KMS-11 (cell line): ENCODE results near the gene GLI2.

Experiments used
- H2AFZ ChIP-seq: fragments of 200-600 bp; sonication (generic); 2 replicates; pipeline ENCODE4 v1.6.1; 2016; ENCODE audit warnings: antibody characterized with exemption, mixed run types, low read depth
- H3K27ac ChIP-seq: fragments of 200-600 bp; sonication (generic); 2 replicates; pipeline ENCODE4 v1.6.1; 2016; ENCODE audit warnings: mild to moderate bottlenecking, mixed run types
- H3K27me3 ChIP-seq: fragments of 200-600 bp; sonication (generic); 2 replicates; pipeline ENCODE4 v1.6.1; 2017; ENCODE audit warnings: mild to moderate bottlenecking, low read depth, mixed run types, moderate library complexity; ENCODE audit not compliant: insufficient read depth
- H3K36me3 ChIP-seq: fragments of 200-600 bp; sonication (generic); 2 replicates; pipeline ENCODE4 v1.6.1; 2017; ENCODE audit warnings: mild to moderate bottlenecking, mixed run types; ENCODE audit not compliant: insufficient read depth
- H3K4me1 ChIP-seq: fragments of 200-600 bp; sonication (generic); 2 replicates; pipeline ENCODE4 v1.6.1; 2016; ENCODE audit warnings: mild to moderate bottlenecking, low read depth, mixed run types; ENCODE audit not compliant: poor library complexity, severe bottlenecking
- H3K4me2 ChIP-seq: fragments of 200-600 bp; sonication (generic); 2 replicates; pipeline ENCODE4 v1.7.0; 2016; ENCODE audit warnings: mild to moderate bottlenecking, mixed run types
- H3K4me3 ChIP-seq: fragments of 200-600 bp; sonication (generic); IDR thresholded peaks from 2 replicates; pipeline ENCODE4 v1.6.1; 2017; ENCODE audit warnings: low read depth, low read length, mixed read lengths; ENCODE audit not compliant: insufficient read depth
- H3K79me2 ChIP-seq: fragments of 200-600 bp; sonication (generic); 2 replicates; pipeline ENCODE4 v1.6.1; 2016; ENCODE audit warnings: low read depth, mixed run types; ENCODE audit not compliant: insufficient read depth
- H3K9ac ChIP-seq: fragments of 200-600 bp; sonication (generic); 2 replicates; pipeline ENCODE4 v1.6.1; 2016; ENCODE audit warnings: mild to moderate bottlenecking, mixed run types
- H4K20me1 ChIP-seq: fragments of 200-600 bp; sonication (generic); 2 replicates; pipeline ENCODE4 v1.6.1; 2016; ENCODE audit warnings: mild to moderate bottlenecking, mixed run types; ENCODE audit not compliant: insufficient read depth
- CTCF ChIP-seq: fragments of 200-600 bp; sonication (generic); conservative IDR thresholded peaks from 2 replicates; pipeline ENCODE4 v1.6.1; 2017; ENCODE audit warnings: low read depth, mild to moderate bottlenecking, antibody characterized with exemption, low read length, moderate library complexity, mixed read lengths

GLI2 gene

GRCh38 chr2:120762341-120763061, 26.8 kb downstream of the GLI2 start:
- TF ChIP-seq CTCF, result no peak
- no peak overlapping the region for H3K4me3 ChIP-seq
- no peak overlapping the region for H3K27ac ChIP-seq
- H3K79me2 ChIP-seq, result no peaks in the 10 kb centered on the region
- H4K20me1 ChIP-seq, result no peaks in the 10 kb centered on the region
- no peak overlapping the region for H2AFZ ChIP-seq
- no peaks in the 10 kb centered on the region for H3K36me3 ChIP-seq
- H3K4me1 ChIP-seq, result no peaks in the 10 kb centered on the region
- no peaks in the 10 kb centered on the region for H3K27me3 ChIP-seq
- no peak overlapping the region for H3K9ac ChIP-seq
- no peak overlapping the region for H3K4me2 ChIP-seq

- TF ChIP-seq CTCF, result no peak
- Histone ChIP-seq H3K27me3 (no peaks in the 10 kb centered on the region), H4K20me1 (no peaks in the 10 kb centered on the region), H3K27ac (no peak overlapping the region), H3K79me2 (no peaks in the 10 kb centered on the region), H3K4me1 (no peaks in the 10 kb centered on the region), H3K36me3 (no peaks in the 10 kb centered on the region), H3K4me2 (no peak overlapping the region), H2AFZ (no peak overlapping the region), H3K4me3 (no peak overlapping the region), H3K9ac (no peak overlapping the region)
Measured at GRCh38 chr2:120763508-120763907, 27.8 kb downstream of the GLI2 start.

GRCh38 chr2:120763931-120764330, 28.3 kb downstream of the GLI2 start:
- no peaks in the 10 kb centered on the region for H3K79me2 ChIP-seq
- H3K4me3 ChIP-seq, result no peak overlapping the region
- no peak overlapping the region for H3K27ac ChIP-seq
- H4K20me1 ChIP-seq, result no peaks in the 10 kb centered on the region
- no peak overlapping the region for H2AFZ ChIP-seq
- H3K36me3 ChIP-seq, result no peaks in the 10 kb centered on the region
- H3K9ac ChIP-seq, result no peak overlapping the region
- H3K27me3 ChIP-seq, result no peaks in the 10 kb centered on the region
- no peaks in the 10 kb centered on the region for H3K4me1 ChIP-seq
- no peak overlapping the region for H3K4me2 ChIP-seq
- no peak for TF ChIP-seq CTCF

- H3K79me2 ChIP-seq, result no peaks in the 10 kb centered on the region
- H3K4me2 ChIP-seq, result no peak overlapping the region
- H3K4me3 ChIP-seq, result no peak overlapping the region
- no peaks in the 10 kb centered on the region for H3K4me1 ChIP-seq
- no peaks in the 10 kb centered on the region for H4K20me1 ChIP-seq
- no peaks in the 10 kb centered on the region for H3K27me3 ChIP-seq
- no peak overlapping the region for H3K27ac ChIP-seq
- TF ChIP-seq CTCF, result no peak
- no peak overlapping the region for H2AFZ ChIP-seq
- no peaks in the 10 kb centered on the region for H3K36me3 ChIP-seq
- no peak overlapping the region for H3K9ac ChIP-seq
Measured at GRCh38 chr2:120764492-120764891, 28.8 kb downstream of the GLI2 start.
